GM19023 (cell line): ENCODE results near the gene MICU1.

Experiments
- ATAC-seq: cut with Tn5 transposase; IDR thresholded peaks from one replicate; pipeline ENCODE4 v1.9.1; 2021; ENCODE audit warnings: mild to moderate bottlenecking, moderate library complexity; ENCODE audit not compliant: unreplicated experiment

Gene MICU1

DNA sequence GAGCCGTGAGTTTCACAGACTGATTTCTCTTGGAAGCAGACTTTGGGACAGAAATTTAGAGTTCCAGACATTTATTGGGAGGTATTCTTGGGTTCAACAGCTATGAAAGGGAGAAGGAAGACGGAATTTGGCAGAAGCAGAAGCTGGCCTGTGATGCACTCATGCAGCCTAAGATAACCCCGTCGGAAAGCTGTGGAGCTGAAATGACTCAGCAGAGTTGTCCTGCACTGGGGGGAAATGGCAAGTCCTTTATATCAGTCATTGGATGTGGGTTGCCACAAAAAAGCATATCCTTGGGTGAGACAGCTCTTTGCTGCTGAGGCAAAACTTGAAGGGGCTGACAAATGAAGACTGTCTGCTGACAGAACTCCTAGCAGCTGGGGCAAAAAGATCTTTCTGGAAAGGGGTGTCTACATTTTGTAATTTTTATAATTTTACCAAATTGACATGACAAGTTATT, 11.5 kb upstream of the MICU1 start:
- no peak for ATAC-seq

DNA sequence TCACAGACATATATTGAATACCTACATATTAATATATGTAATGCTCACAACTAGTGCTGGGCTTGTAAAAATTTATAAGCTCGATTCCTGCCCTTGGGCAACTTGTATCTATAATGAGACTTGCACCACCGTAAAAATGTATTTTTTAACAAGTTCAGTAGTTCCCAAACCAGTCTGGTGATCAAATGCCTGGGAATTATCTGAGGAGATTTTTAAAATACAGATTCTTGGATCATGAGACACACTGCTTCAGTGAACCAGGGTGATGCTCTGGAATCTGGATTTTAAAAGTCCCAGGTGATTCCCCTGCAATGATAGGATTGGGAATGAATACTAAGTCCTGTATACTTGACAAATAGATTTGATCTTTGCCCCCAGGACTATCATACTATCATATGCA, 4.3 kb upstream of the MICU1 start:
- no peak for ATAC-seq

DNA sequence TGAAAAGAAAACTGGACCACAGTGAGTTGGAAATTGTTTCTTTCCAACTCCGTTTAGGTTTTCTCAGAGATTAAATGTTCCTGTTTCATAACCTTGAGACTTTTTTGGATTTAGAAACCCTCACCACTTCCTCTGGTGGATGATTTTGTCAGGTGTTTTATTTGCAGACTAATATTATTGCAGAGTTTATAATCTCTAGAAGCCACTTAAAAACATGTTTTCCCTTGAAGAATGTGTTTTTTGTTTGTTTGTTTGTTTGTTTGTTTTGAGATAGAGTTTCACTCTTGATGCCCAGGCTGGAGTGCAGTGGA, 520 bp upstream of the MICU1 start:
- no peak for ATAC-seq

DNA sequence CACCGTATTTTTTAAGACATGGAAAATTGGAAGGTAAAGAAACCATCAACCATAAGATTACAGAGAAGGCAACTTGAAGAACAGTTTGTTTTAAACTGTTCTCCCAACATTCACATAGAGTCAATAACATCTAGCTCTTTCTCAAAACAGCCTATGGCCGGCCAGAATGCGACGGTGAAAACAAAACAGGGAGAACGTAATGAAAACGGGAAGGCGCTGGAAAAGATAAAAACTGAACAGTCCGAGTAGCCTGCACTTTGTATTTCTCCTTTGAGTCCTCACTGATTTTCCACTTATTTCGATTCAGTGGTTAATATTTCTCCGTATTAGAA, 637 bp downstream of the MICU1 start:
- no peak for ATAC-seq

DNA sequence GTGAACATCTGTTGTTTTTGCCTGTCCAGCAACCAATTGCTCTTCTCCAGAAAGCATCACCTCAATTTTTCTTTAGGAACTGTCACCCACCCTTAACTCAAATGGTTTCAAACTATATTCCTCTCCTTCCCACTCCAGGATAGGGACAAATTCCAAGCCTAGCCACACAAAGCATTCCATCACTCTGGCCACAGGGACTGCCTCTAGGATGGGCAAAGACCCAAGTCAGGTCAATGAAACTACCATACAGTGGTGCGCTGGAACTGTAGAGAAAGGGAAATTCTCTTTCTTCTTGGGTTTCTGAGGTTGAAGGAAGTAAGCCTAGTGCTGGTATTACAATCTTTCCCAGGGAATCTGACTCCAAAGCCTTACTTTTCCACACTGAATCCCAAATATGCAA, 3.6 kb downstream of the MICU1 start:
- no peak for ATAC-seq

DNA sequence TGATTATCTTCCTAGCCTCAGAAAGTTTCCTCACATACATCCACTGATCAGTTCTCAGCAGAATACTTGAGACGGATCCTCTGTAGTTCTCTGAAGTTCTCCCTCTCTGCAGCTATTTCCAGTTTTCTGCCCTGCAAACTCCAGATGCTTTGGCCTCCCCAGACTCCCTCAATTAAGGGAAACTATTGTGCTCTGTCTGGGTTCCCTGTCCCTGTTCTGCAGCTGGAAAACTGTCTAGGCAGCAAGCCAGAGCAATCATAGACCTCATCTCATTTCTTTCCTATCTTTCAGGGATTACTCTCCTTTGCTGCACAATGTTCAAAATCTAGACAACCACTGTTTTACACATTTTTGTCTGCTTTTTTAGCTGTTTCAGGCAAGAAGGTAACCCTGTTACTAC, 9.2 kb downstream of the MICU1 start:
- no peak for ATAC-seq

DNA sequence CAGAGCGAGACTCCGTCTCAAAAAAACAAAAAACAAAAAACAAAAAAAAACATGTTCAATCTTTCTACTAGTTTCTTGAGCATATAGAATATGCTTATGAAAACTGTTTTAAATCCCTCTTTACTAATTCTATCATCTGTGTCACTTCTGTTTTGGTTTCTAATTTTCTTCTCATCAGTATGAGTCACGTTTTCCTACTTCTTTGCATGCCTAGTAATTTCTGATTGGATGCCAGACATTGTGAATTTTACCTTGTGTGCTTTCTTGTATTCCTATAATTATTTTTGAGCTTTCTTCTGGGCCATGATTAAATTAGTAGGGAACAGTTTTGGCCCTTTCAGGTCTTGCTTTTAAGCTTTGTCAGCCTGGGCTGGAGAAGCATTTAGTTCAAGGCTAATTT, 9.9 kb downstream of the MICU1 start:
- no peak for ATAC-seq

DNA sequence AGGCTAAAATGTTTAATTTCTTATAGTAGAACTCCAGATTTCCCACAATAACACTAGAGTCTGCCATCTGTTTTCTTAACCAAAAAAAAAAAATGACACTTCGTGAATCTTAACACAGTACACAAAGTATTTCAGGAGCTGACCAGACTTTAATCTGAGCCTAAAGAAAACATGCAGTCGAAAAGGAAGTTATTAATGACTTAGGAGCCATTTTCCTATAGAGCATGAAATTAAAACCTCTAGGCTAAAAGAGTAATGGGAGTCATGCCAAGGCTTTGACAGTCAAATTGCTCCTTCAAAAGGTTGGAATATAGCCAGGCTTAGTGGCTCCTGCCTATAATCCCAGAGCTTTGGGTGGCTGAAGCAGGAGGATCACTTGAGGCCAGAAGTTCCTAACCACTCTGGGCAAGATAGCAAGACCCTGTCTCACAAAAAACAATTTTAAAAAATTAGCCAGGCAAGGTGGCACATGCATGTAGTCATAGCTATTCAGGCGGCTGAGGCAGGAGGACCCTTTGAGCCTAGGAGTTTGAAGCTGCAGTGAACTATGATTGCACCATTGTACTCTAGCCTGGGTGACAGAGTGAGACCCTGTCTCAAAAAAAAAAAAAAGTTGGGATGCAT, 13.6 kb downstream of the MICU1 start:
- ATAC-seq, result no peak

DNA sequence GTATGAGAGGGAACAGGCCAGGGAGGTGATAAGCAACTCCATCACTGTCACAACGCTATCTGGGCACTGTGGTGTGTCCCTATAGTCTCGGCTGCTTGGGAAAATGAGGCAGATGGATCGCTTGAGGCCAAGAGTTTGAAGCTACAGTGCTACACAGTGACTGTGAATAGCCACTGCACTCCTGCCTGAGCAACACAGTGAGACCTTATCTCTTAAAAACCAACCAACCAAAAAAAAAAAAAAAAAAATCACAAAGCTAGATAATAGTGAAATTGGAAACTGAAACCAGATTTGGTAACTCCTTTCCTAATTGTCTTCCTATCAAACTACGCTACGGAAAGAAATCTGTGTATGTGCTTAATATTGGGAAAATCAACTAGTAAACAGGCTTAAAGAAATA, 14.1 kb downstream of the MICU1 start:
- ATAC-seq, result no peak

DNA sequence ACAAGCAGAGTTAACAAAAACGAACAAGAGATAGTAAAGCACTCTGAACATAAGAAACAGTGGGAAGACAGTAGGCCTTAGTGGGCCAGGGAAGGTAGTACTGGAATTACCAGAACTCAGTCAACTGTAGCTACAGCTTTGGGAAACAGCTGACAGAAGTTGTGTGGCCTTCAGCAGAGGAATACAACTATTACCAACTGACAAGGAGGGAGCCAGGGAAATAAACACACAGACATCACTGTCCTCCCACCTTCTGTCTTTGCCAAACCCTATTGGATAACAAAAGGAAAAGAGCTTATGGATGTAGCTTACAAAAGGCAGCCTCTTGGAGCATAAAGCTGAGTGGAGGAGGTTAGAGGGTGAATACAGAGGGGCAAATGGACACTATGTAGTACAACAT, 15.4 kb downstream of the MICU1 start:
- ATAC-seq, result no peak

DNA sequence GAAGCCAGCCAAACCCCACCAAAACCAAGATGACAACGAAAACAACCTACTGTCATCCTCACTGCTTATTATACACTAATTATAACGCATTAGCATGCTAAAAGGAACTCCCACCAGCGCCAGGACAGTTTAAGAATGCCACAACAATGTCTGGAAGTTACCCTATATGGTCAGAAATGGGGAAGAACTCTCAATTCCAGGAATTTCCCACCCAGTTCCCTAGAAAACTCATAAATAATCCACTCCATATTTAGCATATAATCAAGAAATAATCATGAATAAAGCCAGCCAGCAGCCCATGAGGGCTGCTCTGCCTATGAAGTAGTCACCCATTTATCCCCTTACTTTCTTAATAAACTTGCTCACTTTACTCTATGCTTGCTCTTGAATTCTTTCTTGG, 20.8 kb downstream of the MICU1 start:
- ATAC-seq, result no peak

DNA sequence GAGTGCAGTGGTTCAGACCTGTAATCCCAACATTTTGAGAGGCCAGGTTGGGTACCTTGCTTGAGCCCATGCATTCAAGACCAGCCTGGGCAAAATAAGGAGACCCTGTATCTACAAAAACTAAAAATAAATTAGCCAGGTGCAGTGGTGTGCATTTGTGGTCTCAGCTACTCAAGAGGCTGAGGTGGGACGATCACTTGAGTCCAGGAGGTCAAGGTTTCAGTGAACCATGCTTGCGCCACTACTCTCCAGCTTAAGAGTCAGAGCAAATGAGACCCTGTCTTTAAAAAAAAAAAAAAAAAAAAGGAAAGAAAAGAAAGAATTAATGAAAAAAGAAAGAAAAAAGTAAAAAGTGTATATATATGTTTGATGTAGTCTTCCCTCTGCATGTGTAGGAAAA, 24.7 kb downstream of the MICU1 start:
- no peak for ATAC-seq

DNA sequence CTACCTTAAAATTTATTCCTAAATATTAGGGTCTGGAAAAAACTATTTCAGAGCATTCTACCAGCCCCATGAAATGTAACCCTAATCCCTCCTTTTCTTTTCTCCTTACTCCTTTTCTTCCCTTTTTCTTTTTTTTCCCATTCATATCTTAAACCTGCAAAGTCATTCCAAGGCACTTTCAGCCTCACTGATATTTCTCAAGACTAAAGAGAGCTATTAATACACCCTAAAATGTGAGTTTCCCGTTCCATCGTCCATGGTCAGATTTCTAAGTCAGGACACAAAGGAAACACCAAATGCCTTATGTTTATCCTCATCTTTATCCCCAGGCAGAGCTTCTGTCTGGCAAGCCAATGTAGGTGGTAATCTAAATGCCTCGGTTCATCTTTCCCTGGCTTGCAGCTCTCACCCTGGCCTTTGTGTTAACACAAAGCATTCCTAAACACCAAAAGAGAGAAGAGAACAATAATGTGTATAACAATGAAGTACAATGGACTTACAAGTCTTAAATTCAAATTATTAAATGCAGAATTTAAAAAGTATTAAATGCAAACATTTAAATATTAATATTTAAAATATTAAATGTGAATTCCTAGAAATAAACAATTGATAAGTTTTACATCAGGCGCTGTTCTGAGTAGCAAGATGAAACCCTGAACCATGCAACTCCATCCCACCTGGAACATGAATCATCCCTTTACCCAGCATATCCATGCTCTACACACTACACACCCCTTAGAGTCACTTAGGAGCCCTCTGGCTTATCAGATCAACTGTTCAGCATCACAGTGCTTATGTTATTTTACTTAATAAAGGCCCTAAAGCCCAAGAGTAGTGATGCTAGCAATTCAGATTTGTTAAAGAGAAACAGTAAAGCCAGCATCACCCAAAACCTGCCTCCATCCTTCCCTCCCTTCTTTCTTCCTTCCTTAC, 26.8 kb downstream of the MICU1 start:
- ATAC-seq, result no peak

DNA sequence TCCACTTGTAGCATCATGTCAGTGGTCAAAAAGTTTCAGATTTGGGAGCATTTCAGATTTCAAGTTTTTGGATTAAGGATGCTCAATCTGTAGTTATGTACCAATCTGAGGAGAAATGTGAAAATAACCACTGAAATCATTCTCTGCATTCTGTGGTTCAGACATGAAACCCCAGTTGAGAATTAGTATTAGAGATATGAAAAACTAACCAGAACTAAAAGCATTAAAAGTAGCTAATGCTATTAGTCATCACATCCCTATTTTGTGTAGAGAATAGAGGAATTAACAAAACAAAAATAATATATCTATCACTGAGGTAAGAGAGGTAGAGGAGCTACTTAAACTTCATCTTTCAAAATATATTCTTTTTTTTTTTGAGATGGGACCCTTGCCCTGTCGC, 28.0 kb downstream of the MICU1 start:
- no peak for ATAC-seq

DNA sequence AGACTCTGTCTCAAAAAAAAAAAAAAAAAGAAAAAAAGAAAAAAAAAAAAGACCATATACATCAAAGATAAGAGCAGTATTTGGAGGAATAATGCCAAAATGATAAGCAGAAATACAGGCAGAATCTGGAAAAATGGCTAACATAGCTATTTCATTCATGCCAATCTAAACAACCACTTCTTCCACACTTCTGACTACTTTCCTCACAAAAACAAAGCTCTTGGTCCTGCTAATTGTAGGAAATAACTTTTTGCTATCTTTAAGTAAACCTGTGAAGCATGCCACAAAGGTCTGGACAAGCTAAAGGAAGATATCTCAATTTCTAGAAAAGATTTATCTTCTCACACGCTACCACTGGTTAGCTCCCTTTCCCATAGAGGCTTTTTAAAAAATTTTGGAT, 30.4 kb downstream of the MICU1 start:
- ATAC-seq, result no peak

DNA sequence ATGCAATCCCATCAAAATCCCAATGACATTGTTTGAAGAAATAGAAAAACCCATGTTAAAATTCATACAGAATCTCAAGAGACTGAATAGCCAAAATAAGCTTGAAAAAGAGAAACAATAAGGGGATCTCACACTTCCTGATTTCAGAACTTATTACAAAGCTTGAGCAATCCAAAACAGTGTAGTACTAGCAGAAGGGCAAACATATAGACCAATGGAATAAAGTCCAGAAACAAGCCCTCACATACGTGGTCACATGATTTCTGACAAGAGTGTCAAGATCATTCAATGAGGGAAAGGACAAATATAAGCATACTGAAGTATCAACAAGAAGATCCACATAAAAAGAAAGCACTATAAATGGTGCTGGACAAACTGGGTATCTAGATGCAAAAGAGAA, 31.9 kb downstream of the MICU1 start:
- no peak for ATAC-seq

DNA sequence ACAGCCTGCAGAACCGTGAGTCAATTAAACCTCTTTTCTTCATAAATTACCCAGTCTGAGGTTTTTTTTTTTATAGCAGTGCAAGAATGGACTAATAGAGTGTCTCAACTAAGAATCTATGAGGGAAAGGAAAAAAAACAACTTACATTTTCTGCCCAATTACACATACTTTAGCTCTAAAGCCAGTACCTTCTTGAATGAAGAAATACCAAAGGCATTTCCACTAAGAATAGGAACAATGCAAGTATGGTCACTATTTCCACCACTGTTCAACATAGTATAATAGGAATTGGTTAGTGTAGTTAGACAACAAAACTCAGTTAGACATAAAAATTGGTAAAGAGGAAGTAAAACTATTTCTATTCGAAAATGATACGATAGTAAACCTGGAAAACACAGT, 37.6 kb downstream of the MICU1 start:
- no peak for ATAC-seq

DNA sequence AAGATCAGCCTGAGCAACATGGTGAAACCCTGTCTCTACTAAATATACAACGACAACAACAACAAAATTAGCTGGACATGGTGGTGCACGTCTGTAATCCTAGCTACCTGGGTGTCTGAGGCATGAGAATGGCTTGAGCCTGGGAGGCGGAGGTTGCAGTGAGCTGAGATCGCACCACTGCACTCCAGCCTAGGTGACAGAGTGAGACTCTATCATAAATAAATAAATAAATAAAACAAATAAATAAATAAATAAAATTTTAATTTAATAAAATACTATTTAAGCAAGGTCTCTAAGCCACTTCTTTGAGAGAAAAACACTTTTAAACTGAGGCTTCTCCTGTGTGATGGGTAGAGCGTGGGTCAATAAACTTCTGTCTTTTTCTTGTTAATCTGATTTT, 38.3 kb downstream of the MICU1 start:
- ATAC-seq, result no peak

DNA sequence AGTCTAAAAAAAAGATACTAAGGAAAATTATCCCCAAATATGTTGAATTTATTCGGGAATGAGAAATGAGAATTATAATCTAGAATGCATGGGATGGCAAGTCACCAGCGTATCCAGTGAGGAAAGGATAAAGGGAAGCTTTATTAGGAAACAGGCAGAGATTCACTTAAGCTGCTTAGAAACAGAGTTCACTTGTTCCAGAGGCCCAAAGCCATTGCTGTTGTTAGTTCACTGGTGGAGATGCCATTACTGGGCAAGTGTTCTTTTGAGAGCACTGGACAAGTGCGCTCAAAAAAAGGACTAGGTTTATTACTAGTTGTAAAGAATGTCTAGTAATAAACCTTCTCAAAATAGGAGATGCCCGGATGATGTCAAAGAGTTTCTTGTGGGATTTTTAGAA, 51.2 kb downstream of the MICU1 start:
- ATAC-seq, result no peak

DNA sequence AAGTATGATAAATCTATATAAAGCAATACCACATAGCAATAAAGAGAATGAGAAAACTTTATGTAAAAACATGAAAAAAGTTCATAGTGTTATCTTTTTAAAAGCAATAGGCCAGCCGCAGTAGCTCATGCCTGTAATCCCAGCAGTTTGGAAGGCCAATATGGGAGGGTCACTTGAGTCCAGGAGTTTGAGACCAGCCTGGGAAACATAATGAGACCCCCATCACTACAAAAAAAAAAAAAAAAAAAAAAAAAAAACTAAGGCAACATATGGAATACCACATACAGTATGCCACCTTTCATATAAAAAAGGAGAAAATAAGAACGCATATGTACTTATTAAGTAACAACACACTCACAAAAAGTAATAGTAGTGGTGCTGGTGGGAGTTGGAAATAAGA, 52.8 kb downstream of the MICU1 start:
- ATAC-seq, result no peak

DNA sequence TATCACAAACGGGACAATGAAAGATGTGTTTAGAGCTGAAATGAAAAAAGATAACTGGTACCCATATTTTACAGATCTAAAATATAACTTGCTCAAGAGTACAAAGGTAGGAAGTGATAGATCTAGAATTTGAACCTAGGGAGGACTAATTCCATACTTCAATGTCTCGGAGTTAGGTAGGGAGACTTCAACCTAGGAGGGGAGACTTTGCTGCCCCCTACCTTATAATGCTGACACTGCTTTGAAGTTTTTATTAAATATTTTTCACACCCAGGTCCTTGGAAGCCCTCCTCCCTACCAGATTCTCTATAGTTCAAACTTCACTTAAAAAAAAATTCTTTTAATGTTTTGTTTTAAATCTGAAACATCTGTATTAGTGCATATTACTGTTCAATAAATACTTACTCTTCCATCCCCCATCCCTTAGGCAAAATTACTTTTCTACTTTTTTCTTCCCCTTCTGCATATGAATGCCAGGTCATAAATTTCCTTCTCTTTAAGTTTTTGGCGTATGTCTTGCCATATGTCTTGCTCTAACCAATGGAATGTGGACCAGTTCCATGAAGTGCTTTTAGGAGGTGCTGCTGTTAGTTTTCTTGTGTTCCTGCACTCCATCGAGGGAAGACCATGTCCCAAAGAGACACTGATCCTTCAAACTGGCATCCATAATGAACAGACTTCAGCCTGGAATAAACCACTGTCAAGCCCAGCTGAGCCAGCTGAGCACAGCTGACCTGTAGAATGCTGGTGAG, 57.8 kb downstream of the MICU1 start:
- no peak for ATAC-seq

DNA sequence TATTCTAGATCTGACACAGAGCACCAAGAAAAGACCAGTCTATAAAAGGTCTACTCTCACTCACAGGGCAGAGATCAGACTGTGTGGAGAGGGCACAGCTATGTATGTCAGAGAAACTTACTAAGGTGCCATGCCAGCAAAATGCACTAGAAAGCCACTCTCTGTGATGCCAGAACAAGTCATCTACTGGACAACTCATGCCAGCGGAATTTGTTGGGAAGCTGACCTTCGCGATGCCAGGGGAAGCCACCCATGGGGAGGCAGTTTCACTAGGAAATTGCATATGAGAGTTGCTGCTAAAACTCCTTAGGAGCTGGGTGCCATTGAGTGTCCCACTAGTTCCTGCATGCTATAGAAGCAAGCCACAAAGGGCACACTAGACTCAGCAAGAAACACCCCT, 58.5 kb downstream of the MICU1 start:
- no peak for ATAC-seq
